Neutrophil (primary cell): ENCODE results near the gene RSPRY1.

Experiments
- H3K27ac ChIP-seq: fragments of 200-600 bp; sonication (generic); 2 replicates; pipeline ENCODE4 v1.5.1; 2016; ENCODE audit warnings: mild to moderate bottlenecking, moderate library complexity
- H3K27me3 ChIP-seq: fragments of 200-600 bp; sonication (generic); 2 replicates; pipeline ENCODE4 v1.6.0; 2016; ENCODE audit warnings: mild to moderate bottlenecking
- H3K36me3 ChIP-seq: fragments of 200-600 bp; sonication (generic); 2 replicates; pipeline ENCODE4 v1.5.1; 2017
- H3K4me1 ChIP-seq, 2 experiments: fragments of 200-600 bp in 1 of 2; sonication (generic) in 1 of 2; 1 replicate in 1 of 2; 2 replicates in 1 of 2; pipeline versions ENCODE4 v1.5.1 to v1.6.1; 2013 to 2016; ENCODE audit warnings: low read depth in 1 of 2, low read length in 1 of 2, mild to moderate bottlenecking in 1 of 2, moderate library complexity in 1 of 2; ENCODE audit not compliant: control insufficient read depth in 1 of 2, insufficient read depth in 1 of 2
- H3K4me3 ChIP-seq, 2 experiments: fragments of 200-600 bp in 1 of 2; sonication (generic) in 1 of 2; 1 replicate in 1 of 2; 2 replicates in 1 of 2; pipeline ENCODE4 v1.5.1; 2013 to 2016; ENCODE audit warnings: low read depth in 1 of 2, low read length in 1 of 2, mild to moderate bottlenecking in 1 of 2, moderate library complexity in 1 of 2
- H3K9me3 ChIP-seq: fragments of 200-600 bp; sonication (generic); 2 replicates; pipeline ENCODE4 v1.5.1; 2016
- TF ChIP-seq, protein P1 (sequence below): fragments of 200-600 bp; sonication (generic); IDR thresholded peaks from 2 replicates; pipeline ENCODE4 v1.5.1; 2016; ENCODE audit warnings: antibody characterized with exemption

RSPRY1 gene

GRCh38 chr16:57185945-57186871 is at the start of gene RSPRY1, which contains the start of gene PSME3IP1:
Gene RSPRY1 (plus strand): TSS chr16:57186329. CDS start chr16:57204659, 18,330 bp downstream.
Gene PSME3IP1 (minus strand): TSS chr16:57186039. CDS start chr16:57173854, 12,185 bp downstream.
- peaks cover 4% of the 10 kb centered on the region for H3K36me3 ChIP-seq
- TF ChIP-seq, protein P1, sequence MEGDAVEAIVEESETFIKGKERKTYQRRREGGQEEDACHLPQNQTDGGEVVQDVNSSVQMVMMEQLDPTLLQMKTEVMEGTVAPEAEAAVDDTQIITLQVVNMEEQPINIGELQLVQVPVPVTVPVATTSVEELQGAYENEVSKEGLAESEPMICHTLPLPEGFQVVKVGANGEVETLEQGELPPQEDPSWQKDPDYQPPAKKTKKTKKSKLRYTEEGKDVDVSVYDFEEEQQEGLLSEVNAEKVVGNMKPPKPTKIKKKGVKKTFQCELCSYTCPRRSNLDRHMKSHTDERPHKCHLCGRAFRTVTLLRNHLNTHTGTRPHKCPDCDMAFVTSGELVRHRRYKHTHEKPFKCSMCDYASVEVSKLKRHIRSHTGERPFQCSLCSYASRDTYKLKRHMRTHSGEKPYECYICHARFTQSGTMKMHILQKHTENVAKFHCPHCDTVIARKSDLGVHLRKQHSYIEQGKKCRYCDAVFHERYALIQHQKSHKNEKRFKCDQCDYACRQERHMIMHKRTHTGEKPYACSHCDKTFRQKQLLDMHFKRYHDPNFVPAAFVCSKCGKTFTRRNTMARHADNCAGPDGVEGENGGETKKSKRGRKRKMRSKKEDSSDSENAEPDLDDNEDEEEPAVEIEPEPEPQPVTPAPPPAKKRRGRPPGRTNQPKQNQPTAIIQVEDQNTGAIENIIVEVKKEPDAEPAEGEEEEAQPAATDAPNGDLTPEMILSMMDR: peak; percentile 21
- peak within 1 kb of the TSS; percentile 89 for H3K27ac ChIP-seq
- H3K4me1 ChIP-seq: peaks cover 29% of the 10 kb centered on the region in 2 experiments
- no peaks in the 10 kb centered on the region for H3K27me3 ChIP-seq
- H3K4me3 ChIP-seq: peak within 1 kb of the TSS; percentile 96 to 100
- no peaks in the 10 kb centered on the region for H3K9me3 ChIP-seq

GRCh38 chr16:57137043-57137442 is 49.1 kb upstream of the RSPRY1 start:
- no peaks in the 10 kb centered on the region for H3K9me3 ChIP-seq
- H3K4me3 ChIP-seq: no peak overlapping the region
- H3K27me3 ChIP-seq: no peaks in the 10 kb centered on the region
- peaks cover 20% of the 10 kb centered on the region for H3K36me3 ChIP-seq
- TF ChIP-seq, protein P1: no peak
- H3K27ac ChIP-seq: peak overlapping the region; percentile 87
- H3K4me1 ChIP-seq: peaks cover 88 to 92% of the 10 kb centered on the region in 2 experiments

DNA sequence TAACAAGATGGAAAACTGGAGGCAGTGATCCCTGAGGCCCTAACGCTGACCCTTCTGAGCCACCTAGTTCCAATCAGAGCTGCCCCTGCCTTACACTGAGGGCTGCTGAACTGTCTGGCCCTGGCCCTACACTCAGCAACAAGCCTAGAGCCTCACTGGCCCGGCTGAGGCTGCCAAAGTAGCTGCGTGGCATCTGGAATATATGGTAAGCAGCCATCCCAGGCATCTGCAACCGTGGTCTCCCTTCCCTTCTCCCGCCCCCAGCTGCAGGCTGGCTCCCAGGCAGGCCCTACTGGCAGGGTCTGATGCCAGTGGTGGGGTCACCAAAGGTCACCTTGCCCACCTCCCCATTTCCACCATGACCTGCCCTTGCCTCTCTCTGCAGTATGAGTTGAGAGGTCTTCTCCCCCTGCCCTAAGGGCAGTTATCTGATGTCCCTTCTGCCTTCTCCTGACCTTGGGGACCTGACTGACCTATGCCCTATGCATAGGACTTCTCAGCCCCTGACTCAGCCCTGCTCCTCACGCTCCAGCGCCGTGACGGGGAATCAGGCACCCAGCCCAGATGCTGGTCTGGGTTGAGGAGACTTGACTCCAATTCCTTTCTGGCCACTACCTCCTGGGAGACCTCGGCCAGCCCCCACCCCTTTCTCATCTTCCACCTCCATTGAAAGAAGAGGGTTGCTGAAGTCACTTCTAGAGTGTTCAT is 48.4 kb upstream of the RSPRY1 start:
- H3K27ac ChIP-seq: peak overlapping the region; percentile 87
- TF ChIP-seq, protein P1: no peak
- no peaks in the 10 kb centered on the region for H3K9me3 ChIP-seq
- no peak overlapping the region for H3K4me3 ChIP-seq
- peaks cover 15% of the 10 kb centered on the region for H3K36me3 ChIP-seq
- H3K27me3 ChIP-seq: no peaks in the 10 kb centered on the region
- H3K4me1 ChIP-seq: peaks cover 93 to 95% of the 10 kb centered on the region in 2 experiments

GRCh38 chr16:57138281-57138935 is 47.7 kb upstream of the RSPRY1 start:
- no peaks in the 10 kb centered on the region for H3K27me3 ChIP-seq
- H3K36me3 ChIP-seq: peaks cover 15% of the 10 kb centered on the region
- peak overlapping the region; percentile 87 for H3K27ac ChIP-seq
- H3K4me3 ChIP-seq: no peak overlapping the region
- TF ChIP-seq, protein P1: no peak
- H3K4me1 ChIP-seq: peaks cover 94 to 98% of the 10 kb centered on the region in 2 experiments
- no peaks in the 10 kb centered on the region for H3K9me3 ChIP-seq

GRCh38 chr16:57140931-57141668 is 45.0 kb upstream of the RSPRY1 start:
- H3K9me3 ChIP-seq: no peaks in the 10 kb centered on the region
- H3K4me1 ChIP-seq: peaks cover 92 to 98% of the 10 kb centered on the region in 2 experiments
- no peaks in the 10 kb centered on the region for H3K27me3 ChIP-seq
- TF ChIP-seq, protein P1: no peak
- peaks cover 15% of the 10 kb centered on the region for H3K36me3 ChIP-seq
- H3K27ac ChIP-seq: peak overlapping the region; percentile 82
- no peak overlapping the region for H3K4me3 ChIP-seq
